Brain pericyte (primary cell): ENCODE results near the gene NUDT17.

Experiments
- DNase-seq: peaks from one replicate; pipeline ENCODE4 v3.0.0-alpha.2; 2012; ENCODE audit warnings: low read depth, low spot score

The NUDT17 gene

GRCh38 chr1:145891143-145891542 is 45.7 kb downstream of the NUDT17 start:
- peak; percentile 66 for DNase-seq

DNA sequence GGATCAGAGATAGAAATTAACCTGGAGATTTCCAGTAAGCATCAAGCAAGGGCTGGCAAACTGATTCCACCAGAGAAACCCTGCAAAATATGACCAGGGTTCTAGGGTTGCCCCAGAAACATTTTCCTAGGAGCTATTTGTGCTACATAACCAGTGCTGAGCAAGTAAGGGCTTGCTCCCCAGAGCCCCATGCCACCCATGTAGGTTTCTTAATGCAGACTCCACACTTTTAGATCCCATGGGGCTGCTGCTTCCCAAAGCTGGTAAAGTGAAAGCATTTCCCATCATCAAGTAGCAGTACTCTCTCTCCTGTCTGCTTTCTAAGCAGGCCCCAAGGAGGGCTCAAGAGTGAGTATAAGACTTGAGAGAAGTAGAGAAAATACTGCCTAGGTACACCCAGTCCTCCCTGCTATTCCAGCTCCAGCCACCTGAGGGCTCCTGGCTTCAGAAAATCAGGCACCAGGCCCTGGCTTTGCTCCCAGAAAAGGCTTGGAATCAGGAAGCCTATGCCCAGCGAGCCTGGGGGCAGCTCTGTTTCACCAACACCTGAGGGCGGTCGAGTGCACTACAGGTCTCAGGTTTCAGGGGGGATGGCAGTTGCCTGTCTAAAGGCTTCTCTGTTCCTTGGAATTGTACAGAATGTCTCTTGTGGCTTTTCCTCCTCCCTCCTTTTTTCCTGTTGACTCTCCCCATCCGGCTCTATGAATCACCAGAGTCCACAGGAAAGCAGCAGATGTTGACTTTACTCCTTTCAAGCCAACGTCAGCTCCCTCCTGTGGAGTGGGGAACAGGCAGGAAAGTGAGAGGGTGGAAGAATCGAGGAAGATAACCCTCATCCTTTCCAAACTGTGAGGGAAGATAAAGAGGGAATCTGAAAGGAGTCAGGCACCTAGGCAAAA is 46.4 kb downstream of the NUDT17 start:
- DNase-seq = peak; percentile 98

DNA sequence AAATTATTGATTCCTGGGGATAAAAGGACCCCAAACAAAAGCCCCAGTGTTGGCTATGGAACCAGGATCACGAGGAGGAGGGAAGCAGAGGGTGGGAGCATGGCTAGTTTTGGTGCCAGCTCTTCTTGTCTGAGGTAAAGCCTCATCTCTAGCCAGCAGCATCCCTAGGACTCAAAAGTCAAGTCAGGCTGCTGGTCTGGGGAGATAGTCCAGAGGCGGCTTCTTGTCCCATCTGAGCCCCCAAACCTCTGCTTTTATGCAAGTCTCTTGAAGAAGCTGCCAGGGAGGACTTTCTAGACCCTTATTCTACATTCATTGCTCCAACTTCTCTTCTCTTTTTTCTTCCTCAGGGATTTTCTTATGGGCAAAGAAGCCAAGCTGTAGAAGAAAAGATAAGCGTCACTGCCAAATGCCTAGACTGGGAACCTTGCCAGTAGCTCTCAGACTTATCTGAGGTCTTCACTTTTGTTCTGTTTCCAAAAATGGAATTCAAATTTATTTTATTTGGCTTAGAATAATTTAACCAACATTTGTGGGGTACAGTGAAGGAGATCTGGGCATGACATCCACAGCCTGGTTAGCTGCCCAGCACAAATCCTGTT is 47.2 kb downstream of the NUDT17 start:
- no peak for DNase-seq

GRCh38 chr1:145893306-145894055 is 48.1 kb downstream of the NUDT17 start:
- no peak for DNase-seq

GRCh38 chr1:145895471-145895870 is 50.0 kb downstream of the NUDT17 start:
- DNase-seq = no peak

- no peak for DNase-seq
These were observed 52.5 kb downstream of the NUDT17 start for GRCh38 chr1:145897969-145898368.
